DOHH2 (cell line): Measurements from ENCODE around the gene SOX30.

Source experiments
- EZH2phosphoT487 ChIP-seq: fragments of 200-600 bp; sonication (generic); IDR thresholded peaks from 2 replicates; pipeline ENCODE4 v1.6.1; 2017; ENCODE audit warnings: borderline replicate concordance, mild to moderate bottlenecking, antibody characterized with exemption, low read length, moderate library complexity, mixed read lengths
- TF ChIP-seq, protein P1 (sequence below): fragments of 200-600 bp; sonication (generic); IDR thresholded peaks from one replicate; pipeline ENCODE4 v1.5.1; 2014; ENCODE audit warnings: antibody characterized with exemption, mild to moderate bottlenecking, low read depth, low read length; ENCODE audit not compliant: poor library complexity, severe bottlenecking

DNA sequence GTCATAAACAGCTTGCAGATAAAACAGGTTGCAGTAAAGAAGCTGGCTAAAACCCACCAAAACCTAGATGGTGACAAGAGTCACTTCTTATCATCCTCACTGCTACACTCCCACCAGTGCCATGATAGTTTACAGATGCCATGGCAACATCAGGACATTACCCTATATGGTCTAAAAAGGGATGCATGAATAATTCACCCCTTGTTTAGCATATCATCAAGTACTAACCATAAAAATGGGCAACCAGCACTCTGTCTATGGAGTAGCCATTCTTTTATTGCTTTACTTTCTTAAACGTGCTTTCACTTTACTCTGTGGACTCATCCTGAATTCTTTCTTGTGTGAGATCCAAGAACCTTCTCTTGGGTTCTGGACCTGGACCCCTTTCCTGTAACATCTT is 6.7 kb upstream of the SOX30 start:
- TF ChIP-seq, protein P1, sequence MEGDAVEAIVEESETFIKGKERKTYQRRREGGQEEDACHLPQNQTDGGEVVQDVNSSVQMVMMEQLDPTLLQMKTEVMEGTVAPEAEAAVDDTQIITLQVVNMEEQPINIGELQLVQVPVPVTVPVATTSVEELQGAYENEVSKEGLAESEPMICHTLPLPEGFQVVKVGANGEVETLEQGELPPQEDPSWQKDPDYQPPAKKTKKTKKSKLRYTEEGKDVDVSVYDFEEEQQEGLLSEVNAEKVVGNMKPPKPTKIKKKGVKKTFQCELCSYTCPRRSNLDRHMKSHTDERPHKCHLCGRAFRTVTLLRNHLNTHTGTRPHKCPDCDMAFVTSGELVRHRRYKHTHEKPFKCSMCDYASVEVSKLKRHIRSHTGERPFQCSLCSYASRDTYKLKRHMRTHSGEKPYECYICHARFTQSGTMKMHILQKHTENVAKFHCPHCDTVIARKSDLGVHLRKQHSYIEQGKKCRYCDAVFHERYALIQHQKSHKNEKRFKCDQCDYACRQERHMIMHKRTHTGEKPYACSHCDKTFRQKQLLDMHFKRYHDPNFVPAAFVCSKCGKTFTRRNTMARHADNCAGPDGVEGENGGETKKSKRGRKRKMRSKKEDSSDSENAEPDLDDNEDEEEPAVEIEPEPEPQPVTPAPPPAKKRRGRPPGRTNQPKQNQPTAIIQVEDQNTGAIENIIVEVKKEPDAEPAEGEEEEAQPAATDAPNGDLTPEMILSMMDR, result no peak
- no peak for TF ChIP-seq EZH2phosphoT487
